ENCODE data around the gene GOLGA3. TPM values are rescaled to one million over a fixed set of nuclear protein-coding genes. Genes with fewer than 3 reads are reported as not detected.
"Not testable (repeated sequence)": the region's sequence is repeated elsewhere in the genome, so short reads cannot be mapped to it uniquely, and the experiment has no call there.

The GOLGA3 gene
- total and polyA plus RNA-seq, 9 of the 15 experiments (the other 6 are each of a cell fraction or from before 2014, with no cell fraction given) = 1.9 to 48.1 (median 18.4) TPM

DNA sequence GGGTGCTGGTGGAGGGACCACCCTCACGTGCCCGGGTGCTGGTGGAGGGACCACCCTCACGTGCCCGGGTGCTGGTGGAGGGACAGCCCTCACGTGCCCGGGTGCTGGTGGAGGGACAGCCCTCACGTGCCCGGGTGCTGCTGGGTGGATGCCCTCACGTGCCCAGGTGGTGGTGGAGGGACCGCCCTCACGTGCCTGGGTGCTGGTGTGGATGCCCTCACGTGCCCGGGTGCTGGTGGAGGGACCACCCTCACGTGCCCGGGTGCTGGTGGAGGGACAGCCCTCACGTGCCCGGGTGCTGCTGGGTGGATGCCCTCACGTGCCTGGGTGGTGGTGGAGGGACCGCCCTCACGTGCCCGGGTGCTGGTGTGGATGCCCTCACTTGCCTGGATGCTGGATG is 28.4 kb upstream of the GOLGA3 start:
- H3K4me1 ChIP-seq (replicated peaks in 1 of 2; ENCODE audit: control insufficient read depth in 2 of 2, insufficient read depth in 2 of 2, low read length in 2 of 2) = peaks cover 0 to 12% of the 10 kb centered on the region in 2 experiments; a peak in 1 of 5 replicates
- H3K4me3 ChIP-seq; H3K79me2 ChIP-seq (ENCODE audit: control insufficient read depth, insufficient read depth, low read length); in situ Hi-C loops (cut with MboI); H2AFZ ChIP-seq (ENCODE audit: low read depth, low read length); H3K9me1 ChIP-seq (ENCODE audit: control insufficient read depth, insufficient read depth, low read length); H3K9me3 ChIP-seq (replicated peaks; ENCODE audit: control insufficient read depth, insufficient read depth, low read depth, low read length); FAIRE-seq; intact Hi-C loops (cut with micrococcal nuclease); H3K27me3 ChIP-seq (ENCODE audit: control insufficient read depth in 2 of 2, insufficient read depth in 2 of 2, low read length in 2 of 2); BruUV-seq (replicated peaks); CTCF ChIA-PET (ENCODE audit: low intra/inter-chr PET ratio); POLR2A ChIA-PET; ATAC-seq; H3K27ac ChIP-seq (ENCODE audit: extremely low read depth, low read depth, low read length); H4K20me1 ChIP-seq (replicated peaks; ENCODE audit: control insufficient read depth, insufficient read depth, low read length); H3K9ac ChIP-seq (ENCODE audit: insufficient read depth in 1 of 2, low read depth in 2 of 2, low read length in 2 of 2); DNase-seq (ENCODE audit: extremely low read depth in 1 of 4, low spot score in 3 of 4); H3K4me2 ChIP-seq (ENCODE audit: insufficient read depth, low read length): not testable (repeated sequence)
- 96% methylated on average over 20 of the region's 21 CpGs for WGBS (ENCODE audit: insufficient coverage, low coverage, missing lambda C conversion rate)
- H3K36me3 ChIP-seq (ENCODE audit: control insufficient read depth, insufficient read depth, low read length) = peaks cover 70% of the 10 kb centered on the region
- TF ChIP-seq HNRNPL (IDR thresholded peaks at IDR 0.05; ENCODE audit: low read depth, low read length) (peak; percentile 72; the same call in 1 of the 2 replicates), POLR2G (IDR thresholded peaks at IDR 0.05; ENCODE audit: low read depth, low read length) (0 out of 2 replicates have a peak, but pooled peaks have one; percentile 20)

DNA sequence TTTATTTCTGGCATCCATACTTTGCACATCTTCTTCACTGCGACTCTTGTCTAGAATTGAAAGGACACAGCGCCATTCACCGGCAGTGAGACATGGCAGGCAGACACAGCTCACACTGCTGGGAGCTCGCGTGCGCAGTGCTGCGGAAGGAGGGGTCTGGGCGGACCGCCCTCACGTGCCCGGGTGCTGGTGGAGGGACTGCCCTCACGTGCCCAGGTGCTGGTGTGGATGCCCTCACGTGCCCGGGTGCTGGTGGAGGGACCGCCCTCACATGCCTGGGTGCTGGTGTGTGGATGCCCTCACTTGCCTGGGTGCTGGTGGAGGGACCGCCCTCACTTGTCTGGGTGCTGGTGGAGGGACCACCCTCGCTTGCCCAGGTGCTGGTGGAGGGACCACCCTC is 27.9 kb upstream of the GOLGA3 start:
- ChIA-PET CTCF (ENCODE audit: low intra/inter-chr PET ratio) (no interaction called here), POLR2A (no interaction called here)
- in situ Hi-C loops (cut with MboI) (no loop called here), intact Hi-C loops (cut with micrococcal nuclease) (no loop called here)
- Histone ChIP-seq H3K4me1 (replicated peaks in 1 of 2; ENCODE audit: control insufficient read depth in 2 of 2, insufficient read depth in 2 of 2, low read length in 2 of 2) (peaks cover 0 to 12% of the 10 kb centered on the region in 2 experiments; a peak in 1 of 5 replicates), H3K4me3 (no peak overlapping the region), H3K79me2 (ENCODE audit: control insufficient read depth, insufficient read depth, low read length) (no peaks in the 10 kb centered on the region), H3K36me3 (ENCODE audit: control insufficient read depth, insufficient read depth, low read length) (peaks cover 68% of the 10 kb centered on the region), H3K27ac (ENCODE audit: extremely low read depth, low read depth, low read length) (no peak overlapping the region), H4K20me1 (replicated peaks; ENCODE audit: control insufficient read depth, insufficient read depth, low read length) (no peaks in the 10 kb centered on the region), H3K9me3 (replicated peaks; ENCODE audit: control insufficient read depth, insufficient read depth, low read depth, low read length) (no peaks in the 10 kb centered on the region), H2AFZ (ENCODE audit: low read depth, low read length) (no peak overlapping the region), H3K9ac (ENCODE audit: insufficient read depth in 1 of 2, low read depth in 2 of 2, low read length in 2 of 2) (no peak overlapping the region), H3K27me3 (ENCODE audit: control insufficient read depth in 2 of 2, insufficient read depth in 2 of 2, low read length in 2 of 2) (no peaks in the 10 kb centered on the region), H3K4me2 (ENCODE audit: insufficient read depth, low read length) (no peak overlapping the region), H3K9me1 (ENCODE audit: control insufficient read depth, insufficient read depth, low read length) (no peaks in the 10 kb centered on the region)
- ATAC-seq (no peak), FAIRE-seq (no peak), DNase-seq (ENCODE audit: extremely low read depth in 1 of 4, low spot score in 3 of 4) (no peak)
- 92% methylated on average over 11 of the region's 17 CpGs for WGBS (ENCODE audit: insufficient coverage, low coverage, missing lambda C conversion rate)
- BruUV-seq (replicated peaks) = no TSS peak
- TF ChIP-seq ILK (tag; IDR thresholded peaks at IDR 0.05; ENCODE audit: borderline replicate concordance, low read depth) = no peak
- no peak for TF ChIP-seq HCFC1 (IDR thresholded peaks at IDR 0.05; ENCODE audit: low read depth, low read length)
- TF ChIP-seq MLLT1 (IDR thresholded peaks at IDR 0.05) = no peak
- no peak for TF ChIP-seq CBFA2T2 (conservative IDR thresholded peaks at IDR 0.05)
- TF ChIP-seq ZNF124 (CRISPR knock-in tag; IDR thresholded peaks at IDR 0.05) = no peak
- TF ChIP-seq FOXJ3 (CRISPR knock-in tag; IDR thresholded peaks at IDR 0.05) = no peak
- no peak for TF ChIP-seq NCOA4 (IDR thresholded peaks at IDR 0.05; ENCODE audit: partially characterized antibody)
- TF ChIP-seq, protein P1, sequence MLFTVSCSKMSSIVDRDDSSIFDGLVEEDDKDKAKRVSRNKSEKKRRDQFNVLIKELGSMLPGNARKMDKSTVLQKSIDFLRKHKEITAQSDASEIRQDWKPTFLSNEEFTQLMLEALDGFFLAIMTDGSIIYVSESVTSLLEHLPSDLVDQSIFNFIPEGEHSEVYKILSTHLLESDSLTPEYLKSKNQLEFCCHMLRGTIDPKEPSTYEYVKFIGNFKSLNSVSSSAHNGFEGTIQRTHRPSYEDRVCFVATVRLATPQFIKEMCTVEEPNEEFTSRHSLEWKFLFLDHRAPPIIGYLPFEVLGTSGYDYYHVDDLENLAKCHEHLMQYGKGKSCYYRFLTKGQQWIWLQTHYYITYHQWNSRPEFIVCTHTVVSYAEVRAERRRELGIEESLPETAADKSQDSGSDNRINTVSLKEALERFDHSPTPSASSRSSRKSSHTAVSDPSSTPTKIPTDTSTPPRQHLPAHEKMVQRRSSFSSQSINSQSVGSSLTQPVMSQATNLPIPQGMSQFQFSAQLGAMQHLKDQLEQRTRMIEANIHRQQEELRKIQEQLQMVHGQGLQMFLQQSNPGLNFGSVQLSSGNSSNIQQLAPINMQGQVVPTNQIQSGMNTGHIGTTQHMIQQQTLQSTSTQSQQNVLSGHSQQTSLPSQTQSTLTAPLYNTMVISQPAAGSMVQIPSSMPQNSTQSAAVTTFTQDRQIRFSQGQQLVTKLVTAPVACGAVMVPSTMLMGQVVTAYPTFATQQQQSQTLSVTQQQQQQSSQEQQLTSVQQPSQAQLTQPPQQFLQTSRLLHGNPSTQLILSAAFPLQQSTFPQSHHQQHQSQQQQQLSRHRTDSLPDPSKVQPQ (CRISPR knock-in tag; IDR thresholded peaks at IDR 0.05; ENCODE audit: borderline replicate concordance) = no peak
- no peak for TF ChIP-seq RFX7 (CRISPR knock-in tag; IDR thresholded peaks at IDR 0.05)
- TF ChIP-seq SIX5 (IDR thresholded peaks at IDR 0.05; ENCODE audit: borderline replicate concordance in 1 of 2, insufficient read depth in 1 of 2, low read depth in 1 of 2, low read length in 2 of 2) = no peak
- no peak for TF ChIP-seq ZNF174 (CRISPR knock-in tag; IDR thresholded peaks at IDR 0.05)
